Chondrocyte (in vitro differentiated cells): Measurements from ENCODE around the gene NPC2. TPM values are rescaled to one million over a fixed set of nuclear protein-coding genes. Genes with fewer than 3 reads are reported as not detected.

ENCODE experiments used
- DNase-seq: peaks from one replicate; pipeline ENCODE4 v3.0.0; 2021; ENCODE audit warnings: mixed read lengths, low spot score
- H3K27ac Mint-ChIP-seq: one replicate; pipeline ENCODE4 v1.8.0; 2021; ENCODE audit warnings: mild to moderate bottlenecking, moderate library complexity, mixed read lengths; ENCODE audit not compliant: unreplicated experiment
- H3K27me3 Mint-ChIP-seq: 2 replicates; pipeline ENCODE4 v1.8.0; 2021; ENCODE audit warnings: low read depth, mixed read lengths
- H3K36me3 Mint-ChIP-seq: 2 replicates; pipeline ENCODE4 v1.8.0; 2021; ENCODE audit warnings: low read depth, mixed read lengths
- H3K4me1 Mint-ChIP-seq: 2 replicates; pipeline ENCODE4 v1.8.0; 2021; ENCODE audit warnings: low read depth, mild to moderate bottlenecking, mixed read lengths
- H3K4me3 Mint-ChIP-seq: one replicate; pipeline ENCODE4 v1.8.0; 2021; ENCODE audit warnings: mild to moderate bottlenecking, moderate library complexity, mixed read lengths; ENCODE audit not compliant: unreplicated experiment
- H3K9me3 Mint-ChIP-seq: 2 replicates; pipeline ENCODE4 v1.8.0; 2021; ENCODE audit warnings: low read depth, mixed read lengths
- CTCF ChIP-seq: fragments of 200-600 bp; sonication (generic); IDR thresholded peaks from 2 replicates; pipeline ENCODE4 v1.5.0; 2021; ENCODE audit warnings: antibody characterized with exemption, mild to moderate bottlenecking, moderate library complexity
- total RNA-seq: library from RNA; stranded (reverse); gene quantifications from 3 replicates; pipeline ENCODE4 v1.2.1, GENCODE V29; 2021

NPC2 gene
- total RNA-seq, 1 donor from 2014 or later, result 209 TPM

- Mint-ChIP-seq H3K27me3 (no peaks in the 10 kb centered on the region), H3K4me1 (peaks cover 16% of the 10 kb centered on the region), H3K4me3 (no peak overlapping the region), H3K27ac (no peak overlapping the region), H3K36me3 (peaks cover 36% of the 10 kb centered on the region), H3K9me3 (no peaks in the 10 kb centered on the region)
- DNase-seq, result no peak
- TF ChIP-seq CTCF, result no peak
Measured at GRCh38 chr14:74482571-74482970, 10.5 kb downstream of the NPC2 start.

GRCh38 chr14:74480046-74480445 lies 13.1 kb downstream of the NPC2 start:
- peaks cover 4% of the 10 kb centered on the region for H3K4me1 Mint-ChIP-seq
- H3K27me3 Mint-ChIP-seq, result no peaks in the 10 kb centered on the region
- H3K9me3 Mint-ChIP-seq, result no peaks in the 10 kb centered on the region
- DNase-seq, result no peak
- H3K36me3 Mint-ChIP-seq, result peaks cover 42% of the 10 kb centered on the region
- no peak overlapping the region for H3K4me3 Mint-ChIP-seq
- no peak for TF ChIP-seq CTCF
- no peak overlapping the region for H3K27ac Mint-ChIP-seq

GRCh38 chr14:74478996-74479635 lies 14.0 kb downstream of the NPC2 start:
- peaks cover 4% of the 10 kb centered on the region for H3K4me1 Mint-ChIP-seq
- H3K27ac Mint-ChIP-seq, result no peak overlapping the region
- DNase-seq, result no peak
- no peaks in the 10 kb centered on the region for H3K9me3 Mint-ChIP-seq
- H3K27me3 Mint-ChIP-seq, result no peaks in the 10 kb centered on the region
- peaks cover 38% of the 10 kb centered on the region for H3K36me3 Mint-ChIP-seq
- H3K4me3 Mint-ChIP-seq, result no peak overlapping the region
- TF ChIP-seq CTCF, result peak; percentile 79

GRCh38 chr14:74476607-74477006 lies 16.5 kb downstream of the NPC2 start:
- no peak for TF ChIP-seq CTCF
- Mint-ChIP-seq H3K4me1 (peaks cover 4% of the 10 kb centered on the region), H3K4me3 (no peak overlapping the region), H3K36me3 (peaks cover 41% of the 10 kb centered on the region), H3K27ac (no peak overlapping the region), H3K9me3 (no peaks in the 10 kb centered on the region), H3K27me3 (no peaks in the 10 kb centered on the region)
- DNase-seq, result no peak

GRCh38 chr14:74476107-74476506 lies 17.0 kb downstream of the NPC2 start:
- Mint-ChIP-seq H3K4me1 (peaks cover 4% of the 10 kb centered on the region), H3K4me3 (no peak overlapping the region), H3K9me3 (no peaks in the 10 kb centered on the region), H3K27me3 (no peaks in the 10 kb centered on the region), H3K27ac (no peak overlapping the region), H3K36me3 (peaks cover 38% of the 10 kb centered on the region)
- no peak for DNase-seq
- no peak for TF ChIP-seq CTCF
